Measurements from ENCODE around the gene FLT1.

GRCh38 chr13:28316129-28316528 lies 178.8 kb downstream of the FLT1 start:
- TF ChIP-seq CTCF (optimal IDR thresholded peaks at IDR 0.05 in 1 of 3, IDR thresholded peaks at IDR 0.05 in 1 of 3, conservative IDR thresholded peaks at IDR 0.05 in 1 of 3; ENCODE audit: extremely low read depth in 1 of 3, insufficient read depth in 2 of 3, low read length in 3 of 3) (no peak), EZH2 (IDR thresholded peaks at IDR 0.05; ENCODE audit: low read length) (no peak)
